Immature natural killer cell (primary cell): ENCODE data around the gene KCNN3. TPM values are rescaled to one million over a fixed set of nuclear protein-coding genes. Genes with fewer than 3 reads are reported as not detected.

ENCODE experiments used
- DNase-seq, 3 donors: peaks; one replicate each; pipeline ENCODE4 v3.0.0; 2022; ENCODE audit warnings: mixed read lengths in 1 of 3
- H3K27ac Mint-ChIP-seq, 6 donors: one replicate each; pipeline ENCODE4 v1.8.0; 2020; ENCODE audit warnings: mixed read lengths in 6 of 6, mild to moderate bottlenecking in 5 of 6, inconsistent platforms in 4 of 6, moderate library complexity in 3 of 6
- H3K27me3 Mint-ChIP-seq, 3 donors: one replicate each; pipeline ENCODE4 v1.8.0; 2020 to 2021; ENCODE audit warnings: low read depth in 3 of 3, mild to moderate bottlenecking in 3 of 3, mixed read lengths in 3 of 3, moderate library complexity in 3 of 3, inconsistent platforms in 1 of 3
- H3K36me3 Mint-ChIP-seq, 3 donors: one replicate each; pipeline ENCODE4 v1.8.0; 2020; ENCODE audit warnings: mixed read lengths in 3 of 3, inconsistent platforms in 2 of 3, mild to moderate bottlenecking in 2 of 3
- H3K4me1 Mint-ChIP-seq, 2 donors: one replicate each; pipeline ENCODE4 v1.8.0; 2020; ENCODE audit warnings: inconsistent platforms in 2 of 2, mild to moderate bottlenecking in 2 of 2, mixed read lengths in 2 of 2, moderate library complexity in 1 of 2
- H3K4me3 Mint-ChIP-seq, 5 donors: one replicate each; pipeline ENCODE4 v1.8.0; 2020; ENCODE audit warnings: mild to moderate bottlenecking in 5 of 5, mixed read lengths in 5 of 5, inconsistent platforms in 3 of 5, moderate library complexity in 3 of 5
- H3K9me3 Mint-ChIP-seq, 6 donors: one replicate each; pipeline ENCODE4 v1.8.0; 2020; ENCODE audit warnings: mild to moderate bottlenecking in 6 of 6, mixed read lengths in 6 of 6, inconsistent platforms in 4 of 6, moderate library complexity in 3 of 6
- polyA plus RNA-seq, 3 donors: library from polyadenylated mRNA; unstranded; fragments of 300-500 nt; fragmentation: Illumina TruSeq; gene quantifications; one replicate each; pipeline ENCODE4 v1.2.3, GENCODE V29; 2021

The KCNN3 gene
- polyA plus RNA-seq, 3 donors from 2014 or later = not detected

DNA sequence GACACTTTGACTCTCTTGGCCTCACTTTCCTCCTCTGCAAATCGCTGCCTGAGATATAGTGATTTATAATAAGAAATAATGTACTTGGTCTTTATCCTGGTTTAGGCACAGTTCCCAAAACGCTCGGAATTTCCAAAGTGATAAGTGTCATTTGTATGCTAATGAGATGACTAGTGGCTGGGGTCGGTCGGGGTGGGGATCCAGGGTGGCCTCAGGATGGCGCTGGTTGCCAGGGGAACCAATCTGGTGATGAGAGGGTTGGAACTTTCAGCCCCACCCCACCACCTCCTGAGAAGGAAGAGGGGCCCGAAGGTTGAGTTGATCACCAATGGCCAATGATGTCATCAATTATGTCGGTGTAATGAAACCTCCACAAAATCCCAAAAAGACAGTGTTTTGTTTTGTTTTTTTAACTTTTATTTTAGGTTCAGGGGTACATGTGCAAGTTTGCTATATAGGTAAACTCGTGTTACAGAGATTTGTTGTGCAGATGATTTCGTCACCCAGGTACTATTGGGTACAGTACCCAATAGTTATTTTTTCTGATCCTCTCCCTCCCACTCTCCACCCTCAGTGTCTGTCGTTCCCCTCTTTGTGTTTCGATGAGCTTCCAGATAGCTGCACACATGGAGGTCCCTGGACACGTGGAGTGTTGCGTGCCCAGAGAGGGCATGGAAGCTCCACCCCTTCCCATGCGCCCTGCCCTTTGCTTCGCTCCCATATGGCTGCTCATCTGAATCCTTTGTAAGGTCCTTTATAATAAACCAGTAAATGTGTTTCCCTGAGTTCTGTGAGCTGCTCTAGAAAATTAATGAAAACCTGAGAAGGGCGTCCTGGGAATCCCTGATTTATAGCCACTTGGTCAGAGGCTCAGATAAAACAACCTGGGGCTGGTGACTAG is 97.2 kb downstream of the KCNN3 start:
- H3K36me3 Mint-ChIP-seq = no peaks in the 10 kb centered on the region
- peaks cover 2 to 6% (median 5%) of the 10 kb centered on the region in 3 donors for H3K27me3 Mint-ChIP-seq
- no peak overlapping the region for H3K27ac Mint-ChIP-seq
- no peaks in the 10 kb centered on the region for H3K9me3 Mint-ChIP-seq
- DNase-seq = no peak
- no peaks in the 10 kb centered on the region for H3K4me1 Mint-ChIP-seq
- no peak overlapping the region for H3K4me3 Mint-ChIP-seq

DNA sequence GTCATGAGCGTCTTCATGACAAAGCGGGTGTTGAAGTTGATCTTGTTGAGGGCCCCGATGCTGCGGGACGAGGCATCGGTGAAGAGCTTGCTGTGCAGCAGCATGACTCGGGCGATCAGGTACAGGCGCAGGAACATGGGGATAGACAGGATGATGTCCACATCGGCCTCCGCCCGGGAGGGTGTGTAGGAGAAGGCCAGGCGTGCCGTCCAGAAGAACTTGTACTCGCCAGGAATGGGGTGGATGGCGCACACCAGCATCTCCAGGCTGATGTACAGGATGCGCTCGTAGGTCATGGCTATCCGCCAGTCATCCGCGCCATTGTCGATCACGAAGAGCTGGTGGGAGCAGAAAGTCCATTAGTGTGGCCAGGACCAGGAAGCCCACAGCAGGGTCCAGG is 98.0 kb downstream of the KCNN3 start:
- Mint-ChIP-seq H3K9me3 (no peaks in the 10 kb centered on the region), H3K27ac (no peak overlapping the region), H3K4me3 (no peak overlapping the region), H3K4me1 (no peaks in the 10 kb centered on the region), H3K36me3 (no peaks in the 10 kb centered on the region), H3K27me3 (peaks cover 2 to 6% (median 6%) of the 10 kb centered on the region in 3 donors)
- no peak for DNase-seq

DNA sequence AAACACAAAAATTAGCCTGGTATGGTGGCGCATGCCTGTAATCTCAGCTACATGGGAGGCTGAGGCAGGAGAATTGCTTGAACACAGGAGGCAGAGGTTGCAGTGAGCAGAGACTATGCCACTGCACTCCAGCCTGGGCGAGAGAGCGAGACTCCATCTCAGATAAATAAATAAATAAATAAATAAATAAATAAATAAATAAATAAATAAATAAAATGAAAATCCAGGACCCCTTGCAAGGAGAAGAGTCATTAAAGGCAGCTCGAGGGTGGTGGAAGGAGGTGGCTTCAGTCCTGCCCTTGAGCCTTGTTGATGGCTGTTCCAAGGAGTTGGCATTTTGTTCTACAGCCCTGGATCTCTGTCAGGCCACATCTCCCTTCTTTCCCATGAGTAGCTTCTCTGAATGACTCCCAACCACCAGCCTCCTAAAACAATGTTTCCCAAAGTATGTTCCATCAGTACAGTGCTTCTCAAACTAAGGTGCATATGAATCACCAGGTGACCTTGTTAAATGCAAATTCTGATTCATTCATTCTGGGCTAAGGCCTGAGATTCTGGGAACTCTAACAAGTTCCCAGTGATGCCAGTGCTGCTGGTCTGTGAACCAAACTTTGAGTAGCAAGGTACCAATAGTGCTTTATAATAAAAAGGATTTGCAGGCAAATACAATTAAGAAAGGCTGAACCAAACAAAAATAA is 99.0 kb downstream of the KCNN3 start:
- Mint-ChIP-seq H3K4me1 (no peaks in the 10 kb centered on the region), H3K27ac (no peak overlapping the region), H3K4me3 (no peak overlapping the region), H3K9me3 (no peaks in the 10 kb centered on the region), H3K27me3 (peaks cover 2 to 6% (median 6%) of the 10 kb centered on the region in 3 donors), H3K36me3 (no peaks in the 10 kb centered on the region)
- DNase-seq = no peak

DNA sequence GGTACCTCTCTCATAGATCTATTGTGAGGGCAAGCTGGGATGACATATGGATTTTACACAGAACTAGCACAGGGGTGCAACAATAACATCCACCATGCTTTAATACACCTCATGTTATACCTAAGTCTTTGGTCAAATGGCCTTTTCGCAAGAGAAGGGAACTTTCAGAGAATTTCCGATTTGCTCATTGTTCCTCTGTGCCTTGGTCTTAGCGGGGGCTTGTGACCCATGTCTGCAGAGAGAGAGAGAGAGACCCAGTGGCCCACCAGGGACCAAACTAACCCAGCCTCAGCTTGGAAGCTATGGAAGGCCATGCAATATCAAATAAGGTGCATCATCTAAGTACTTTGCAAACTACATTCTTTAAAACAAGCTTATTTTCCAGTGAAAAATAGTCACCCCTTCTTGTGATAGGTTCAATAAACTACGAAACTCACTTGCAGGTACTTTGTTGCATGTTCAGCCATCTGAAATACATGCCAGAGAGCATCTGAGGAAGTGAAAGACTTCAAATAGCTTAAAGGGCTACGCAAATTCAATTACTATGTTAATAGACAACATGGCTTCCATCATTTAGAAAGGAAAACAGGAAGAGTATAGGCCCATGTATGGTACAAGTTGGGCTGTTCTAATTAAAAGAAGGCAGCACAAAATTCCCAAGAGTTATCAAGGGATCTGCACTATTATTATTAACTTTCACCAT is 100.7 kb downstream of the KCNN3 start:
- Mint-ChIP-seq H3K9me3 (no peaks in the 10 kb centered on the region), H3K4me1 (no peaks in the 10 kb centered on the region), H3K27ac (no peak overlapping the region), H3K36me3 (no peaks in the 10 kb centered on the region), H3K4me3 (no peak overlapping the region), H3K27me3 (peaks cover 4 to 20% (median 6%) of the 10 kb centered on the region in 3 donors)
- no peak for DNase-seq

DNA sequence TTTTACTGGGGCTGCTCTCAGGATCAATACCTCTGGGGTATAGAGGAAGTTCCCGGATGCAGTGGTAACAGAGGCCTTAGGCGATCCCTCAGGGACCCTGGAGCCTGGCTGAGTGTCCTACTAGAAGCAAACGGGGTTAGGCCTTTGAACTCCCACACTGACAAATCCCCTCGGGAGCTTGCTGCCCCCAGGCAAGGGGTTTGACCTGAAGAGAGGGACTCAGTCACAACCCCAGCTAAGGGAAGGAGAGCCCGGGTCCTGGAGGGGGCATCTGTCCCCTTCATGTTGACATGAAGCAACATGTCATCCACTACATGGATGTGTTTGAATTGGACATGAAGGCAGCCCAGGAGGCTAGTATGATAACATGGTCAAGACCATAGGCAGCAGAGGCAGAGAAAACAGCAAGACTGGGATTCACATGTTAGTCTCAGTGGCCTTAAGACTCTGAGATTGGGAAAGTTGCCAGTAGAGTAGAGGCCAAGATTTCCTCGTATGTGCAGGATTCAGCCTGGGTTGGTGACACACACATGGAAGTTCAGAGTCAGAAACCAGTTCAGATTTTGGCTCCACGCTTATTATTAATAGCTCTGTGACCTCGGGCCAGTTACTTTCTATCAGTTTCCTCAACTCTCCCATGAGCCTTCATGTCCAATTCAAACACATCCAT is 101.5 kb downstream of the KCNN3 start:
- Mint-ChIP-seq H3K4me3 (no peak overlapping the region), H3K36me3 (no peaks in the 10 kb centered on the region), H3K27me3 (peaks cover 4 to 20% (median 6%) of the 10 kb centered on the region in 3 donors), H3K4me1 (no peaks in the 10 kb centered on the region), H3K9me3 (no peaks in the 10 kb centered on the region), H3K27ac (no peak overlapping the region)
- DNase-seq = no peak

DNA sequence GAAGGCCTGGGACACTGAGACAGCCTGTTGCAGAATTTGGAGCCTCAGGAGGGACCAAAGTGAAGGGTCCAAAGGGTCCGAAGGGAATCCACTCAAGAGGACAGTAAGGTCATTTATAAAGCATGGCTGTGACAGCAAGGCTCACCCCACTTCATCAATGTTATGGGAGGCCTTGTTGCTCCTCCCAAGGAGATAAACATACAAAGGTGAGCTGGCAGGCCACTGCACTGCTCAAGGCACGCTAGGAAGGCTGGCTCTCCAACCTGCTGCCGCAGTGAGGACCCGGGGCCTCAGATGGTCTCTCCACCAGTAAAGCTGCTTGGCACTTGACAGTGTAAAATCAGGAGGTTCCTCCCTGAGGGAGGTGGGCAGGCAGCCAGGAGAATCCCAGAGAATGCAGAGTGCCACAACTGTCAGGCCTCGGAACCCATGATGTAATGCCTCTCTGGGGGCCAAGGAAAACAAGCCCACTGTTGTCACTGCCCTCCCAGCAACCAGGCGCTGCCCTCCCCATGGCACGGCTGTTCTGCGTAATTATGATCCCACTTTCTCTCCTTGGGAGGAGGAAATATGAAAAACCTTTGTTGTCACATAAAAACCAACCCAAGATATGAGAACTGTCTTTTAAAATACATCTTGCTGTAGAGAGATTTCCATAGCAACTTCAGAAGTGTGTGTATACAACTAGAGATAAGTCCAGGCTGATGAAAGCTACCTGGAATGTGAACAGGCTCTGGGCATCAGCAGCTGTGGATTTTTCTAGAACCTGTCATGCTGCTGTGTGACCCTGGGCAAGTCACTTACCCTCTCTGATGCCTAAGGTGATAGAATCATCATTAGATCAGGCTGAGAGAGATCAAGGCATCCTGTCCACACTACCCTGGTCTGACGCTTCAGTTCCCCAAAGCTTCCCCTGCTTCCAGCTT is 102.5 kb downstream of the KCNN3 start:
- no peaks in the 10 kb centered on the region for H3K9me3 Mint-ChIP-seq
- H3K4me3 Mint-ChIP-seq = no peak overlapping the region
- no peak for DNase-seq
- H3K27ac Mint-ChIP-seq = no peak overlapping the region
- no peaks in the 10 kb centered on the region for H3K36me3 Mint-ChIP-seq
- no peaks in the 10 kb centered on the region for H3K4me1 Mint-ChIP-seq
- peaks cover 4 to 14% (median 4%) of the 10 kb centered on the region in 3 donors for H3K27me3 Mint-ChIP-seq

DNA sequence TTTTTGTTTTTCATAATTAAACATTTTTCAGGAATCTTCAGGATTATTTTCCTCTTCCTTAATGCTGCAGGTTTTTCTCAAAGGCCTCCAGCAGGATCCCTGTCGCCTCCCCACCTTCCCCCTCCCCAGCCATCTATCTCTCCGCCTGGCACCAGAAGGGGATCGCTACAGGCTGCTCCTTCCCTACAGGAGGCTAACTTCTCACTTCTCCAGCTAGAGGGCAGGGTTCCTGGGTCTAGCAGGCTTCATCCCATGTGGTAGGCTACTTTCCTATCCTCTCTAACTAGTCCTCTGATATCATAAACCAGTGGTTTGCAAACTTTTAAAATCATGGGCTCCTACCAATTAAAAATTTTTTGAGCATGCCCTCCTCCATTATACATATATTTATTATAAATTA is 104.1 kb downstream of the KCNN3 start:
- DNase-seq = no peak
- H3K9me3 Mint-ChIP-seq = no peaks in the 10 kb centered on the region
- H3K27me3 Mint-ChIP-seq = peaks cover 9 to 16% (median 13%) of the 10 kb centered on the region in 3 donors
- H3K27ac Mint-ChIP-seq = no peak overlapping the region
- no peaks in the 10 kb centered on the region for H3K4me1 Mint-ChIP-seq
- H3K36me3 Mint-ChIP-seq = no peaks in the 10 kb centered on the region
- no peak overlapping the region for H3K4me3 Mint-ChIP-seq

DNA sequence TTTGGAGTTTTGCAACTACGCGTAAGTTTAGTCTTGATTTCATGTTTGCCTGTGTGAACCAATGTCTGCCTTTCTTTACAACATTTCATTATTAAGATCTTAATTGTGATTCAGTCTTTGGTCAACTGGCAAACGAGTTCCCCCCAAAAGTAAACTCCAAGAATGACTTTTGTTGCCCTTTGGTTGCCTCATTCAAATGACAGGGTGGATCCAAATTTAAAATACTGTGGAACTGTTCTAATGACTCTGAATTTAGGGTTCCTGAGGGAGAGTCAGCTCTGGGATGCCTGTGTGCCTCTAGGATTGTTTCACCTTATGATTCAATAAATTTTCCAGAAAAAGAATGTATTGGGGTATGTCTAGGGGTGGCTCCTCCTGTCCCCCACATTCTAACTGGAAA is 105.3 kb downstream of the KCNN3 start:
- Mint-ChIP-seq H3K4me3 (no peak overlapping the region), H3K27ac (no peak overlapping the region), H3K36me3 (no peaks in the 10 kb centered on the region), H3K9me3 (no peaks in the 10 kb centered on the region), H3K27me3 (peaks cover 9 to 19% (median 15%) of the 10 kb centered on the region in 3 donors), H3K4me1 (no peaks in the 10 kb centered on the region)
- DNase-seq = no peak

DNA sequence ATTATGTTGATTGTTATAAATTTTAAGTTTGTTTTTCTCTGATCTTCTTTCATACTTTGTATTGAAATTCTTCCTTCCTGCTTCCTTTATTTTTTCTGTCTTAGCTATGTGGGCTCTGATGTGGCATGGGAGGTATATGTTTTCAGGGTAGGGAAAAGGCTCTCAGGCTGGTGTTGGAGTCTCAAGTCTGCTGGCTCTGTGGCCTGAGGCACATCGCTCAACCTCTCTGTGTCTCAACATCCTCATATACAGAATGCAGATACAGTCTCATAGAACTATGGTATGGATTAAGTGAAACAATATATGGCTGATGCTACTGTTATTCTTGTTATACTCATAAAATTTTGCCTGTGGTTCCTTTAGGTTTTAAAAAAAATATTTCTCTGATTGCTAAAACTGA is 105.9 kb downstream of the KCNN3 start:
- no peak overlapping the region for H3K27ac Mint-ChIP-seq
- no peak for DNase-seq
- H3K36me3 Mint-ChIP-seq = no peaks in the 10 kb centered on the region
- H3K4me3 Mint-ChIP-seq = no peak overlapping the region
- no peaks in the 10 kb centered on the region for H3K4me1 Mint-ChIP-seq
- H3K9me3 Mint-ChIP-seq = no peaks in the 10 kb centered on the region
- H3K27me3 Mint-ChIP-seq = peaks cover 9 to 23% (median 15%) of the 10 kb centered on the region in 3 donors

DNA sequence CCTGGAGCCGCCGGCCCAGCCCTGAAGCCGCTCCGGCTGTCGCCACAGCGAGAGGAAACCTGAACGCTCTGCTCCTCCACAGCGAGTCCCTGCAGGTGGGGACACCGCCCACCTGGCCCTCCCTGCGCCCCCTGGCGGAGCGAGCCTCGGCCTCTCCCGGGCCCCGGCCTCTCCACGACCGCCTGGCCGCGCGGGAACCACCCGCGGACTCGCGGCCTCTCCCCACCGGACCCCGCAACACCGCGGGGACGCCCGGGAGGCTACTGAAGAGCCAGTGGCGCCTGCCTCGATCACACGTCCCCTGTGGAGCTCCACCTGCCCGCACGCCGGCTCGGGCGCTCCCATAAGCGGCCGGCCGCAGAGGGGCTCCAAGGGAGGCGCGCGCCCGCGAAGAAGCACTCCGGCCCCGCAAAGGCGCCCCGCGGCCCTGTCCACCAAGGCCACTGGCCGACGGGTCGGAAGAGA is 109.6 kb downstream of the KCNN3 start:
- peak; percentile 65 to 73 (median 71) for DNase-seq
- Mint-ChIP-seq H3K27me3 (peaks cover 12 to 30% (median 12%) of the 10 kb centered on the region in 3 donors), H3K4me1 (no peaks in the 10 kb centered on the region), H3K36me3 (no peaks in the 10 kb centered on the region), H3K27ac (no peak overlapping the region), H3K9me3 (no peaks in the 10 kb centered on the region), H3K4me3 (no peak overlapping the region)

DNA sequence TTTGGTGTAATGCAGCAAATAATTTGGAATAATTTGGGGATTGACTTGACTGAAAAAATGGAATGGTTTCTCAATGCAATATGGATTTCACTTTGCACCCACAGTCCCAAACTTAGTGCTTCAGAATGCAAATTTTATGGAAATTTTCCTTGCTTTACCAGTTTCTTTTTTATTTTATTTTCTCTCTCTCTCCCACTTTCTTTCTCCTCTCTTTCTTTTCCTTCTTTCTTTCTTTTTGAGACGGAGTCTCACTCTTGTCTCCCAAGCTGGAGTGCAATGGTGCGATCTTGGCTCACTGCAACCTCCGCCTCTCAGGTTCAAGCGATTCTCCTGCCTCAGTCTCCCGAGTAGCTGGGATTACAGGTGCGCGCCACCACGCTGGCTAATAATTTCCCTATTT is 110.3 kb downstream of the KCNN3 start:
- H3K27ac Mint-ChIP-seq = no peak overlapping the region
- H3K9me3 Mint-ChIP-seq = no peaks in the 10 kb centered on the region
- no peaks in the 10 kb centered on the region for H3K4me1 Mint-ChIP-seq
- no peak overlapping the region for H3K4me3 Mint-ChIP-seq
- no peaks in the 10 kb centered on the region for H3K36me3 Mint-ChIP-seq
- H3K27me3 Mint-ChIP-seq = peaks cover 11 to 24% (median 12%) of the 10 kb centered on the region in 3 donors
- no peak for DNase-seq

DNA sequence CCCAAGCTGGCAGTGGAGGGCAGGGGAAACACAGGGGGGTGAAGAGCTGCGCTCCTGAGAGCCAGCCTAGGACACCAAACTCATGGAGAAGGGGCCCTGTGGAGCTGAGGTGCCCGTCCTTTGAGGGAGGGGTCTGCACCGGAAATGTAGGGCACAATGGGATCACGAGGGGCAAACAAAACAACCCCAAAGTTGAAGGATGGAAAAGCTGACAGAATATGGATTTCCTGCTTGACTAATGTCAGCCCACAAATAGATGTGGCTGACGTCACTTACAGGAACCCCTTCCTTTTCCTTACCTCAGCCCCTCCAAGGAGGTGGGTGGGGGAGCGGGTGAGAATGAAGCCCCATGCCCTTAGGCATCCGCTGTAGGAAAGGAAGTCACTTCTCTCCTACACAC is 110.9 kb downstream of the KCNN3 start:
- Mint-ChIP-seq H3K27ac (no peak overlapping the region), H3K36me3 (no peaks in the 10 kb centered on the region), H3K4me3 (no peak overlapping the region), H3K27me3 (peaks cover 12 to 21% (median 14%) of the 10 kb centered on the region in 3 donors), H3K4me1 (no peaks in the 10 kb centered on the region), H3K9me3 (no peaks in the 10 kb centered on the region)
- DNase-seq = no peak

DNA sequence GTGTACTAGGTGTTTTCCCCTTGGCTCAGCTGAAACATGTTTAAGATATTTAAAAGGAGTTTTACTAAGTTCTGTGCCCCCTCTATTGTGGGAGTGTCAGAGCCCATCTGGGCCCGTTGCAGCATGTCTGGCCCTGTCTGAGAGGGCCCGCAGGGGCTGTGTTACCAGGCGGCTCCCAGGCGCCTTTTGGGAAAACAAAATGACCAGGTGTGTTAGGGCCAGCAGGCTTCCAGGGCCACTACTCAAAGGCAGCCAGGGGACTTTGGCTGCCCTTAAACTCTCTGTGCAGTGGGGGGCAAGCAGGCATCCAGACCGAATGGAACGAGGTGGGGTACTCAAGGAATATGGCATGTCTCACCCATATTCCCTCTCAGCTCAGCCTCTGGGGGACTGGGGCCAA is 111.7 kb downstream of the KCNN3 start:
- H3K4me1 Mint-ChIP-seq = no peaks in the 10 kb centered on the region
- H3K9me3 Mint-ChIP-seq = no peaks in the 10 kb centered on the region
- peaks cover 12 to 22% (median 14%) of the 10 kb centered on the region in 3 donors for H3K27me3 Mint-ChIP-seq
- no peak overlapping the region for H3K27ac Mint-ChIP-seq
- DNase-seq = no peak
- H3K4me3 Mint-ChIP-seq = no peak overlapping the region
- H3K36me3 Mint-ChIP-seq = no peaks in the 10 kb centered on the region
